Dedifferentiated amniotic fluid mesenchymal stem cell (primary cell): ENCODE data around the gene ANKRD29.

Experiments used
- DNase-seq: peaks from one replicate; pipeline ENCODE4 v3.0.0-alpha.2; 2016; ENCODE audit errors: extremely low spot score

ANKRD29 gene

GRCh38 chr18:23684515-23685197, 21.9 kb upstream of the ANKRD29 start:
- no peak for DNase-seq

GRCh38 chr18:23683671-23684070, 21.0 kb upstream of the ANKRD29 start:
- DNase-seq = no peak

- DNase-seq = no peak
Measured at GRCh38 chr18:23683155-23683554, 20.4 kb upstream of the ANKRD29 start.

- DNase-seq = no peak
Measured at GRCh38 chr18:23682472-23682871, 19.8 kb upstream of the ANKRD29 start.

- no peak for DNase-seq
Measured at GRCh38 chr18:23682045-23682444, 19.3 kb upstream of the ANKRD29 start.

- no peak for DNase-seq
Measured at GRCh38 chr18:23675896-23676295, 13.2 kb upstream of the ANKRD29 start.

GRCh38 chr18:23675236-23675635, 12.5 kb upstream of the ANKRD29 start:
- no peak for DNase-seq

- no peak for DNase-seq
Measured at GRCh38 chr18:23673725-23674124, 11.0 kb upstream of the ANKRD29 start.

- DNase-seq = no peak
Measured at GRCh38 chr18:23671564-23671963, 8.9 kb upstream of the ANKRD29 start.

- no peak for DNase-seq
Measured at GRCh38 chr18:23669804-23670405, 7.2 kb upstream of the ANKRD29 start.

GRCh38 chr18:23669202-23669766, 6.6 kb upstream of the ANKRD29 start:
- no peak for DNase-seq

- no peak for DNase-seq
Measured at GRCh38 chr18:23668731-23669130, 6.0 kb upstream of the ANKRD29 start.

- no peak for DNase-seq
Measured at GRCh38 chr18:23667114-23667513, 4.4 kb upstream of the ANKRD29 start.

- no peak for DNase-seq
Measured at GRCh38 chr18:23664674-23665073, 2.0 kb upstream of the ANKRD29 start.

GRCh38 chr18:23661735-23662308, 889 bp downstream of the ANKRD29 start:
- no peak for DNase-seq

- DNase-seq = peak; percentile 38
Measured at GRCh38 chr18:23658285-23658684, 4.4 kb downstream of the ANKRD29 start.

GRCh38 chr18:23652232-23652631, 10.5 kb downstream of the ANKRD29 start:
- DNase-seq = no peak

GRCh38 chr18:23650968-23651927, 11.5 kb downstream of the ANKRD29 start:
- peak; percentile 84 for DNase-seq

- no peak for DNase-seq
Measured at GRCh38 chr18:23648940-23649607, 13.6 kb downstream of the ANKRD29 start.

GRCh38 chr18:23648456-23648855, 14.3 kb downstream of the ANKRD29 start:
- no peak for DNase-seq

- no peak for DNase-seq
Measured at GRCh38 chr18:23646282-23646681, 16.4 kb downstream of the ANKRD29 start.
